Nephron (organoid): ENCODE results near the gene YWHAE.
A peak's percentile ranks its signal among the peaks of the same experiment; 100 is the strongest.
"Not testable (repeated sequence)": the region's sequence is repeated elsewhere in the genome, so short reads cannot be mapped to it uniquely, and the experiment has no call there.

Source experiments
- H3K27ac Mint-ChIP-seq, 3 experiments: 2 replicates each; pipeline ENCODE4 v1.8.0; 2020; ENCODE audit warnings: mixed read lengths in 3 of 3, mild to moderate bottlenecking in 2 of 3, moderate library complexity in 1 of 3
- H3K27me3 Mint-ChIP-seq: 2 replicates; pipeline ENCODE4 v1.8.0; 2021; ENCODE audit warnings: low read depth, mild to moderate bottlenecking, moderate library complexity, mixed read lengths
- H3K36me3 Mint-ChIP-seq: 2 replicates; pipeline ENCODE4 v1.8.0; 2020; ENCODE audit warnings: low read depth, mixed read lengths
- H3K4me1 Mint-ChIP-seq: 2 replicates; pipeline ENCODE4 v1.8.0; 2020; ENCODE audit warnings: mixed read lengths
- H3K4me3 Mint-ChIP-seq, 3 experiments: 2 replicates each; pipeline ENCODE4 v1.8.0; 2020; ENCODE audit warnings: mild to moderate bottlenecking in 3 of 3, mixed read lengths in 3 of 3, moderate library complexity in 2 of 3
- H3K9me3 Mint-ChIP-seq: 2 replicates; pipeline ENCODE4 v1.8.0; 2020; ENCODE audit warnings: mixed read lengths
- CTCF ChIP-seq, 3 experiments: fragments of 200-600 bp; sonication (generic); IDR thresholded peaks; one replicate each; pipeline ENCODE4 v1.5.0; 2021; ENCODE audit warnings: antibody characterized with exemption in 3 of 3; ENCODE audit not compliant: unreplicated experiment in 3 of 3

YWHAE gene

DNA sequence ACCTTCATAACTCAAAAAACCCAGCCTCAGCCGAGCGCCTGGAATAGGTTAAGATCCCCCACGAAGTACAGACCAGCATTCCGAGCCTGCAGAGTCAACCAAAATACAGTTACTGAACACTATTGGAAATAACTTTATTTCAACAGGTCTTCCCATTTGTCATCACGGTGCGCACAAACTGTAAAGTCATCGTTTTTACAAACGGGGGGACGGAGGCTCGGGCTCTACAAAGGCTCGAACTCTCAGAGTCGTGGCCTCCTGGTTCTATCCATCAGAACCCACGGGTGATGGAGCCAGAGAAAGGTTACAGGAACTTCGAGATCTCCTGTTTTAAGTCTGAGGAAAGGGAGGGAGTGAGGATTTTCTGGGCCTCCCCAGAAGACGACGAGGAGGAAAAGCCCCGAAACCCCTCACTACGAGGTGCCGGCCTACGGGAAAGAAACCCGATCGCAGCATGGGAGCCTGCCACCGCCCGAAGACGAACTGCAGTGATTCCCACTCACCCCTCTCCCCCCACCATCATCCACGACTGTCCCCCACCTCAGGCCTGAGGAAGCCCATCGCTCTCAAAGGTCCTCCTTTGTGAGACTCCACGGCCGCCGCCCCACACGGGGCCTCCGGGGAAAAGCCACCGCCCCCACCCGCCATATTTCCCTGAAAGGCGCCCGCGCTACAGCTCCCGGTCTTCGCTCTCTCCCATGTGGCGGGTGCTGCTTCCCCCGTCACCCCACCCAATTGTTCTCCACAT lies 917 bp downstream of the YWHAE start:
- Mint-ChIP-seq H3K27me3 (no peaks in the 10 kb centered on the region), H3K4me3 (peak overlapping the region; percentile 98 to 99 (median 99)), H3K4me1 (peaks cover 17% of the 10 kb centered on the region), H3K36me3 (peaks cover 16% of the 10 kb centered on the region), H3K27ac (peak overlapping the region; percentile 99 to 100 (median 100)), H3K9me3 (peaks cover 3% of the 10 kb centered on the region)
- no peak for TF ChIP-seq CTCF (IDR thresholded peaks at IDR 0.05; ENCODE audit: unreplicated experiment in 3 of 3)

DNA sequence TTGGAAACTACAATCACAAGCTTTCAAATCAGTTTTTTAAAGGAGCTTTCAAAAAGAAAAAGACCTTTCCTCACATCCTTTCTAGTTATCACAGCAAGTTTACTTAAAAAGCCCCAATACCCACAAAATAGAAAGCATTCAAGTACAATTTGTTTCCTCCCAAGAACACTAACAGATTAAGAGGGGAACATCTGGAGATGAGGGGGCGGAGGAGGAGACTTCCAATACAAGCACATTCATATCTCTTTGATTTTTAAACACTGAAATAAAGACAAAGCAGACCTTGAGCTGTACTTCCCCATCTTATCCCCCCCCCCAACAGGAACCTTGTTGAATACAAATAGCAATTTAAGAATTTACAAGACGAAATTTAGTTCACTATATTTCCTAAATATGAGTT lies 2.0 kb downstream of the YWHAE start:
- no peak for TF ChIP-seq CTCF (IDR thresholded peaks at IDR 0.05; ENCODE audit: unreplicated experiment in 3 of 3)
- Mint-ChIP-seq H3K4me3 (peak overlapping the region; percentile 98 to 99 (median 99)), H3K9me3 (peaks cover 3% of the 10 kb centered on the region), H3K27ac (peak overlapping the region; percentile 99 to 100 (median 100)), H3K36me3 (peaks cover 19% of the 10 kb centered on the region), H3K27me3 (no peaks in the 10 kb centered on the region), H3K4me1 (peaks cover 23% of the 10 kb centered on the region)

GRCh38 chr17:1395876-1396665 lies 4.0 kb downstream of the YWHAE start:
- not testable (repeated sequence) for H3K27me3 Mint-ChIP-seq, H3K9me3 Mint-ChIP-seq
- Mint-ChIP-seq H3K4me3 (peak overlapping the region; percentile 35 to 66 (median 58)), H3K27ac (peak overlapping the region in 1 of 3 experiments; percentile 59), H3K36me3 (peaks cover 23% of the 10 kb centered on the region), H3K4me1 (peaks cover 34% of the 10 kb centered on the region)

- Mint-ChIP-seq H3K4me3 (peak overlapping the region in 1 of 3 experiments; percentile 37), H3K27me3 (no peaks in the 10 kb centered on the region)
- TF ChIP-seq CTCF (IDR thresholded peaks at IDR 0.05; ENCODE audit: unreplicated experiment in 3 of 3): no peak
Observed at GRCh38 chr17:1391577-1391976, 8.4 kb downstream of the YWHAE start.

GRCh38 chr17:1390432-1391367 lies 9.3 kb downstream of the YWHAE start:
- peak overlapping the region in 2 of 3 experiments; percentile 13 to 19 for H3K4me3 Mint-ChIP-seq
- peak overlapping the region; percentile 6 to 63 (median 20) for H3K27ac Mint-ChIP-seq
- no peak for TF ChIP-seq CTCF (IDR thresholded peaks at IDR 0.05; ENCODE audit: unreplicated experiment in 3 of 3)
- no peaks in the 10 kb centered on the region for H3K27me3 Mint-ChIP-seq
- peaks cover 18% of the 10 kb centered on the region for H3K36me3 Mint-ChIP-seq
- H3K9me3 Mint-ChIP-seq: no peaks in the 10 kb centered on the region
- H3K4me1 Mint-ChIP-seq: peaks cover 45% of the 10 kb centered on the region

More at GRCh38 chr17:1391577-1391976, 8.4 kb downstream of the YWHAE start:
- H3K27ac Mint-ChIP-seq: no peak overlapping the region
- no peaks in the 10 kb centered on the region for H3K9me3 Mint-ChIP-seq
- peaks cover 45% of the 10 kb centered on the region for H3K4me1 Mint-ChIP-seq
- peaks cover 19% of the 10 kb centered on the region for H3K36me3 Mint-ChIP-seq

- H3K27me3 Mint-ChIP-seq, H3K9me3 Mint-ChIP-seq, H3K4me3 Mint-ChIP-seq: not testable (repeated sequence)
- peaks cover 11% of the 10 kb centered on the region for H3K36me3 Mint-ChIP-seq
- peak overlapping the region in 1 of 3 experiments; percentile 44 for H3K27ac Mint-ChIP-seq
- peaks cover 42% of the 10 kb centered on the region for H3K4me1 Mint-ChIP-seq
Observed at GRCh38 chr17:1387490-1388227, 12.4 kb downstream of the YWHAE start.

GRCh38 chr17:1386675-1387190 lies 13.3 kb downstream of the YWHAE start:
- not testable (repeated sequence) for H3K4me3 Mint-ChIP-seq, H3K9me3 Mint-ChIP-seq, H3K36me3 Mint-ChIP-seq, H3K27me3 Mint-ChIP-seq
- H3K27ac Mint-ChIP-seq: peak overlapping the region in 1 of 3 experiments; percentile 44
- peaks cover 36% of the 10 kb centered on the region for H3K4me1 Mint-ChIP-seq
